Activated CD8-positive, alpha-beta memory T cell treated with anti-CD3 and anti-CD28 coated beads, Interleukin-2, amount 10 ng/mL, durations not matched to agents 7 days and 5 days (primary cell): ENCODE measurements around the gene RAPGEF6. TPM values are rescaled to one million over a fixed set of nuclear protein-coding genes. Genes with fewer than 3 reads are reported as not detected.
A peak's percentile ranks its signal among the peaks of the same experiment; 100 is the strongest.
"Not testable (repeated sequence)": the region's sequence is repeated elsewhere in the genome, so short reads cannot be mapped to it uniquely, and the experiment has no call there.

Experiments used
- ATAC-seq: fragments of 150-1000 bp; cut with Tn5 transposase; one replicate; pipeline ENCODE4 v1.10.0; 2021; ENCODE audit warnings: moderate library complexity
- CTCF ChIA-PET: fragments of 350-600 bp; sonication (Branson Sonifier 250); formaldehyde crosslinking; loops from one replicate; lab custom pipeline; 2021; ENCODE audit warnings: antibody characterized with exemption; lab: Charles Lee
- DNase-seq: peaks from one replicate; pipeline ENCODE4 v3.0.0-alpha.2; 2020
- H3K27ac Mint-ChIP-seq: one replicate; pipeline ENCODE4 v1.8.0; 2021; ENCODE audit warnings: mild to moderate bottlenecking, mixed read lengths
- H3K27me3 Mint-ChIP-seq: one replicate; pipeline ENCODE4 v1.8.0; 2021; ENCODE audit warnings: mixed read lengths
- H3K36me3 Mint-ChIP-seq: one replicate; pipeline ENCODE4 v1.8.0; 2021; ENCODE audit warnings: mild to moderate bottlenecking, mixed read lengths
- H3K4me1 Mint-ChIP-seq: one replicate; pipeline ENCODE4 v1.8.0; 2021; ENCODE audit warnings: mixed read lengths
- H3K4me3 Mint-ChIP-seq: one replicate; pipeline ENCODE4 v1.8.0; 2021; ENCODE audit warnings: mild to moderate bottlenecking, moderate library complexity, mixed read lengths
- H3K9me3 Mint-ChIP-seq: one replicate; pipeline ENCODE4 v1.8.0; 2022; ENCODE audit warnings: low read depth, mixed read lengths
- total RNA-seq, 2 experiments: library from RNA; stranded (reverse); gene quantifications; one replicate each; pipeline ENCODE4 v1.2.3, GENCODE V29; 2021

The RAPGEF6 gene
- total RNA-seq, 2 experiments from 2014 or later = 31.3 to 35.2 TPM

- CTCF ChIA-PET = no interaction called here
- no peak overlapping the region for H3K4me3 Mint-ChIP-seq
- peaks cover 2% of the 10 kb centered on the region for H3K9me3 Mint-ChIP-seq
- DNase-seq (no peak), ATAC-seq (no peak)
- peaks cover 11% of the 10 kb centered on the region for H3K4me1 Mint-ChIP-seq
- H3K27me3 Mint-ChIP-seq = no peaks in the 10 kb centered on the region
- H3K27ac Mint-ChIP-seq = no peak overlapping the region
- H3K36me3 Mint-ChIP-seq = peaks cover 35% of the 10 kb centered on the region
These were observed 19.1 kb downstream of the RAPGEF6 start for GRCh38 chr5:131615957-131616356.

- no peak overlapping the region for H3K27ac Mint-ChIP-seq
- peaks cover 15% of the 10 kb centered on the region for H3K4me1 Mint-ChIP-seq
- H3K27me3 Mint-ChIP-seq = no peaks in the 10 kb centered on the region
- ATAC-seq = no peak
- no peak for DNase-seq
- H3K4me3 Mint-ChIP-seq = no peak overlapping the region
- peaks cover 41% of the 10 kb centered on the region for H3K36me3 Mint-ChIP-seq
- peaks cover 2% of the 10 kb centered on the region for H3K9me3 Mint-ChIP-seq
- CTCF ChIA-PET = interaction anchor here (1.0 to 1.1 kb wide), 2 partner anchors 10 to 24 kb away, joined by 3 to 4 read pairs; no protein-coding TSS in a partner anchor
These were observed 21.6 kb downstream of the RAPGEF6 start for GRCh38 chr5:131613423-131613822.

DNA sequence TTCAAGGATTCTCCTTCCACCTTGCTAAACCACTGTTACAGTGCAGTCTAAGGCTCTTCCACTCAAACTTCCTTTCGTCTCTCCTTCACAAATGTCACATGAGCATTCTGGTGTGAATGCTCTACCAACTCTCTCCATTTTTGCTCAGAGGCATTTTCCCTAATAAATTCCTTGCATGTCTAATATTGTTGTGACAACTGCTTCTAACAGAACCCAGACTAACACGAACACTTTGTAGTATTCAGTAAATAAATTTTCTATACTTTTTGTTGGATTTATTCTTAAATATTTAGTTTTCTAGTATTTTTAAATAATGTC is 24.0 kb downstream of the RAPGEF6 start:
- Mint-ChIP-seq H3K9me3 (peaks cover 2% of the 10 kb centered on the region), H3K36me3 (peaks cover 32% of the 10 kb centered on the region), H3K27me3 (no peaks in the 10 kb centered on the region), H3K4me1 (peaks cover 19% of the 10 kb centered on the region), H3K4me3 (no peak overlapping the region), H3K27ac (no peak overlapping the region)
- ATAC-seq (no peak), DNase-seq (no peak)
- CTCF ChIA-PET = interaction anchor here (1.0 kb wide), 1 partner anchor 46 kb away, joined by 3 read pairs; no protein-coding TSS in a partner anchor

DNA sequence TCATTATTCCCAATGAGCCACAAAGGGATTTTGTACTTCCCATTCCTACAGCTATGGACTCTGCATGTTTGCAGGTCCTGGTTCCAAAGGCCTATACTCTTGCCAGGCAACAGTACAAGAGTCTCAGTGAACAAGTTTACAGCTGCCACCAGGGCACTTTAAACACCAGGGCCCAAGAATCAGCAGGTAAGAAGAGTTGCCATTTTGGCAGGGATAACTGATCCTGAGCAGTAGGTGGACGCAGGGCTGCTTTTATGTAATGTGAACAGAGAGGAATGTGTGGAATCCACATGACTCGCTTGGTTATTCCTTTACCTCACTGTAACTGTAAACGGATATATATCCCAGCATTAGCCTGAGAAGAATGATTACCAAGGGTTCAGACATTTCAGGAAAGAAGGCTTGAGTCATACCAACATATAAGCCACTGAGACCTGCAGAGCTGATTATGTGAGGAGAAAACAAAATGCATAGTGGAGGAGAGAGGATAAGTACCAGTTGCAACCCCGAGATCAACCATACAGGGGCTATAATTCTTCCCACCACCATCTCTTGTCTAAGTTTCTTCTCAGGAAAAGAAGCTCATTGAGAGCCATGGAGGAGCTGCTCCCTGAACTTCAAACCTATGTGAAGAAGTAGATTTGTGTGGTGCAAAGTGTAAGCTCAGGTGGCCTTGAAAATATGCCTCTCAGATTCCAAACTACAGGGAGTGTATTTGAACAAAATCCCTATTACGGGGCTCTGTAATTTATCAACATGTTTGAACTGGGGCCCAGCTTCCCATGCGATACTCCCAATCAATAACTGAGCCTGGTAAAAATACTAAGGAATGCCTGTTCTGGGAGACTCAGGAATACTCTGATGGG is 24.6 kb downstream of the RAPGEF6 start:
- peaks cover 29% of the 10 kb centered on the region for H3K36me3 Mint-ChIP-seq
- peaks cover 2% of the 10 kb centered on the region for H3K9me3 Mint-ChIP-seq
- CTCF ChIA-PET = interaction anchor here (1.0 kb wide), 1 partner anchor 46 kb away, joined by 3 read pairs; no protein-coding TSS in a partner anchor
- peaks cover 18% of the 10 kb centered on the region for H3K4me1 Mint-ChIP-seq
- no peak overlapping the region for H3K27ac Mint-ChIP-seq
- ATAC-seq (no peak), DNase-seq (no peak)
- no peaks in the 10 kb centered on the region for H3K27me3 Mint-ChIP-seq
- no peak overlapping the region for H3K4me3 Mint-ChIP-seq

DNA sequence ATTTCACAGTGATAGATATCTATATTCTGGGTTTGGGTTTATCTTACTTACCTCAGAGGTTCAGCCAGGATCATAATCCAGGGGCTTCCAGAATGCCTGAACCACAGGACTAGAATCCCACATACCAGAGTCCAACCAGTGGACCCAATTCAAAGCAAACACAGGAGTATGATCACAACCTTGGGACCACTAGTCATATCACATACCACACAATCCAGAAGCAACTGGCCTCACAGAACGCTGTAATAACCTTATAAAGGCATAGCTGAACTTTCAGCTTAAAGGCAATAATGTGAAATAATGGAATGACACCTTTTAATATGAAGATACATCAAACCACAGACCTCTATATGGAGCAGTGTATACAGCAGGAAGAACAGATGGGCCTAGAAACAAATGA is 25.3 kb downstream of the RAPGEF6 start:
- no peak overlapping the region for H3K4me3 Mint-ChIP-seq
- no peaks in the 10 kb centered on the region for H3K27me3 Mint-ChIP-seq
- peaks cover 23% of the 10 kb centered on the region for H3K36me3 Mint-ChIP-seq
- peaks cover 2% of the 10 kb centered on the region for H3K9me3 Mint-ChIP-seq
- no peak for ATAC-seq
- peaks cover 23% of the 10 kb centered on the region for H3K4me1 Mint-ChIP-seq
- CTCF ChIA-PET = no interaction called here
- no peak for DNase-seq
- H3K27ac Mint-ChIP-seq = no peak overlapping the region

DNA sequence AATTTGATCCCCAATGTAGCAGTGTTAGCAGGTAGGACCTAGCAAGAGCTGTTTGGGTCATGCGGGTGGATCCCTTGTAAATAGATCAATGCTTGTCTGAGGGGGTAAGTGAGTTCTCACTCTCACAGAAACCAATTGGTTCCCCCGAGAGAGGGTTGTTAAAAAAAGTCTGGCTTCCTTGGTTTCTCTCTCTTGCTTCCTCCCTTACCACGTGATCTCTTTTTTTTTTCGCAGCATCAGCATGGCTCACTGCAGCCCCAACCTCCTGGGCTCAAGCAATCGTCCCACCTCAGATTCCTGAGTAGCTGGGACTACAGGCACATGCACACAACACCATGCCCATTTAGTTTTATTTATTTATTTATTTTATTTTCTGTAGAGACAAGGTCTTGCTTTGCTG is 26.4 kb downstream of the RAPGEF6 start:
- Mint-ChIP-seq H3K27me3 (no peaks in the 10 kb centered on the region), H3K27ac (peak overlapping the region; percentile 41), H3K36me3 (peaks cover 13% of the 10 kb centered on the region), H3K4me1 (peaks cover 25% of the 10 kb centered on the region), H3K9me3 (no peaks in the 10 kb centered on the region), H3K4me3 (no peak overlapping the region)
- no peak for DNase-seq
- no peak for ATAC-seq
- CTCF ChIA-PET = no interaction called here

DNA sequence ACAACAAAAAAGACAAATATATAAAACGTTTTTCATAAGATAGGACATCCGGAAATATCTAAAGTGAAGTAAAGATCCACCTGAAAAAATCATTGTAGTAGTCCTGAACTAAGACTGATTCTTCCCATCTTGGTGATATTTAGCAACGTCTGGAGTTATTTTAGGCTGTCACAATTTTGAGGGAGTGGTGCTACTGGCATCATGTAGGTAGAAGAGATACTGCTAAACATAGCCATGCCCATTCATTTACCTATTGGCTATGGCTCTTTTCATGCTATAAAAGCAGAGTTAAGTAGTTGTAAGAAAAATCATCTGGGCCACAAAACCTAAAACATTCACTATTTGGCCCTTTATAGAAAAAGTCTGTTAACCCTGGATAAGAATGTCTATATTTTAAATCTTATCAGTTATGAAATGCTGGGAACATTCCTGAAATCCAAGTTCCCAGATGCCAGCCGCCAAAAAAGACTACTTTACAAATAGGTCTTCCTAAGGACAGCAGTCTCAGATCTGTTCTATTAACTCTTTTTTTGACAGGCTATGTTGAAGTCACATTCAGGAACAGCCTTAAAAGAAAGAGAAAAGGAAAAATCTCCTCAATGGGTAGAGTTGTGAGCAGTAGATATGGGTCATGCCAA is 27.0 kb downstream of the RAPGEF6 start:
- Mint-ChIP-seq H3K9me3 (no peaks in the 10 kb centered on the region), H3K27me3 (no peaks in the 10 kb centered on the region), H3K4me3 (no peak overlapping the region), H3K4me1 (peaks cover 25% of the 10 kb centered on the region), H3K36me3 (peaks cover 12% of the 10 kb centered on the region), H3K27ac (peak overlapping the region; percentile 41)
- CTCF ChIA-PET = no interaction called here
- ATAC-seq (no peak), DNase-seq (no peak)

DNA sequence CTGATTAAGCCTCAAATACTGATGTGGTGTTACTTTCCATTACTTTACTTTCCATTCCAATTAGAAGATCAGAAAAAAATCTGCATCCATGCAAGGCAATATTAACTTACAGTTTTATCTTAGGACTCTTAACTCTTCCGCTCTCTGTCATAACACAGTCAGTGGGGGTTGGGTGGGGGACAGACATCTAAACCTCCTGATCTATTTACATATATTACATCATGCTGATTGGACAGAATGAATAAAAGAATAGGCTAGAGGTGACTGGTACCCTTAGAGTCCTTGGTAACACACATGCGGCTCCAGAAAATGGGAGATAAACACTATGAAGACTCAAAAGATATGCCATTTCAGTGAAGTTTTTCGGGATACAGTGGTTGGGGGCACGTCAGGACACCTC is 27.6 kb downstream of the RAPGEF6 start:
- peaks cover 25% of the 10 kb centered on the region for H3K4me1 Mint-ChIP-seq
- CTCF ChIA-PET = no interaction called here
- H3K36me3 Mint-ChIP-seq = peaks cover 13% of the 10 kb centered on the region

DNA sequence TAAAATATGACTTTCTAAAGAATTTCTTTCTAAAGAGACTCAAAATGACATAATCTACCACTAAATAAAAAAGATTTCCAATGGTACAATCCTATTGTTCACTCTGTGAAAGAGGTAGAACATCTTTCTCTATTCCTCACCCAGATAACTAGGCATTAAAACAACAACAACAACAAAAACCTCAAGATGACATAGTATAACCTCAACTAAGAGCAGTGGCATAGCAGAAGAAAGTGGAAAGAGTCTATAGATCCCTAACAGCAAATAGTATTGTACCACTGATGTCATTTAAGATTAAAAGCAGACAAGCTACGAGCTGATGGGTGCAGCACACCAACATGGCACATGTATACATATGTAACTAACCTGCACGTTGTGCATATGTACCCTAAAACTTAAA is 29.9 kb downstream of the RAPGEF6 start:
- DNase-seq (no peak), ATAC-seq (no peak)
- CTCF ChIA-PET = interaction anchor here (0.7 to 1.6 kb wide), 3 partner anchors 16 to 403 kb away, joined by 4 read pairs; no protein-coding TSS in a partner anchor
- Mint-ChIP-seq H3K27me3 (no peaks in the 10 kb centered on the region), H3K4me1 (peaks cover 23% of the 10 kb centered on the region), H3K36me3 (peaks cover 18% of the 10 kb centered on the region), H3K9me3 (no peaks in the 10 kb centered on the region), H3K27ac (no peak overlapping the region), H3K4me3 (no peak overlapping the region)

More for the DNA sequence above, 27.6 kb downstream of the RAPGEF6 start:
- Mint-ChIP-seq H3K9me3 (no peaks in the 10 kb centered on the region), H3K27ac (no peak overlapping the region), H3K4me3 (no peak overlapping the region), H3K27me3 (no peaks in the 10 kb centered on the region)
- DNase-seq (no peak), ATAC-seq (no peak)

DNA sequence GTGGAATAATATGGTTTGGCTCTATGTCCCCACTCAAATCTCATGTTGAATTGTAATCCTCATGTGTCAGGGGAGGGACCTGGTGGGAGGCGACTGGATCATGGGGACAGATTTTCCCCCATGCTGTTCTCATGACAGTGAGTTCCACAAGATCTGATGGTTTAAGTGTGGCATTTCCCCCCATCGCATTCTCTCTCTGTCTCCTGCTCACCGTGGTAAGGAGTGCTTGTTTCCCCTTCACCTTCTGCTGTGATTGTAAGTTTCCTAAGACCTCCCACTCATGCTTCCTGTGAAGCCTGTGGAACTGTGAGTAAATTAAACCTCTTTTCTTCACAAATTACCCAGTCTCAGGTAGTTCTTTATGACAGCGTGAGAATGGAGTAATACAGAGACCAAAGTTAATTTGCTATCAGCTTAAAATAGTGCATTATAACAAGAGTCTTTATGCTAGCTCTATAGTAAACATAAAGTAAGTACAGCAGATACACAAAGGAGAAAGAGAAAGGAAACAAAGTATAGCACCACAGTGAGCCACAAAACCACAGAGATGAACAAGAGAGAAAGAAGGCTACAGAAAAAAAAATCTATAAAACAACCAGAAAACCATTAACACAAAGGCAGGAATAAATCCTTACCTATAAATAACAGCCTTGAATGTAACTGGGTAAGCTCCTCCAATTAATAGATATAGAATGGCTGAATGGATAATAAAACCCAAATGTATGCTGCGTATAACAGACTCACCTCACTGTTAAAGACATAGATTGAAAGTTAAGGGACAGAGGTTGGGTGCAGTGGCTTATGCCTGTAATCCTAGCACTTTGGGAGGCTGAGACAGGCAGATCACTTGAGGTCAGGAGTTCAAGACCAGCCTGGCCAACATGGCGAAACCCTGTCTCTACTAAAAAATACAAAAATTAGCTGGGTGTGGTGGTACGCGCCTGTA is 39.7 kb downstream of the RAPGEF6 start:
- peaks cover 20% of the 10 kb centered on the region for H3K36me3 Mint-ChIP-seq
- H3K4me1 Mint-ChIP-seq = peaks cover 39% of the 10 kb centered on the region

DNA sequence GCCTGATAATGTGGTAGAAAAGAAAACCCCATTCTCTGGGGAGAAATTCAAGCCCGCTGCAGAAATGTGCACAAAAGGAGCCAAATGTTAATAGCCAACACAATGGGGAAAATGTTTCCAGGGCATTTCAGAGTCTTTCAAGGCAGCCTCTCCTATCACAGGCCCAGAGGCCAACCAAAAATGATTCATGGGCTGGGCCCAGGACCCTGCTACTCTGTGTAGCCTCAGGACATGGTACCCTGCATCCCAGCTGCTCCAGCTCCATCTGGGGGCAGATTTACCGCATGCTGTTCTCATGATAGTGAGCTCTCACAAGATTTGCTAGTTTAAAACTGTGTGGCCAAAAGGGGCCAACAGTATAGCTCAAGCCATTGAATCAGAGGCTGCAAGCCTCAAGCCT is 41.1 kb downstream of the RAPGEF6 start:
- no peak for ATAC-seq
- peaks cover 44% of the 10 kb centered on the region for H3K4me1 Mint-ChIP-seq
- H3K27me3 Mint-ChIP-seq = no peaks in the 10 kb centered on the region
- no peak overlapping the region for H3K4me3 Mint-ChIP-seq
- CTCF ChIA-PET = interaction anchor here (8.0 kb wide), 1 partner anchor 414 kb away, joined by 140 read pairs; no protein-coding TSS in a partner anchor
- H3K9me3 Mint-ChIP-seq = no peaks in the 10 kb centered on the region
- H3K36me3 Mint-ChIP-seq = peaks cover 15% of the 10 kb centered on the region
- H3K27ac Mint-ChIP-seq = no peak overlapping the region
- no peak for DNase-seq

More for the DNA sequence above, 39.7 kb downstream of the RAPGEF6 start:
- DNase-seq (no peak), ATAC-seq (peak; percentile 92)
- Mint-ChIP-seq H3K4me3 (peak overlapping the region; percentile 38), H3K9me3 (no peaks in the 10 kb centered on the region), H3K27me3 (no peaks in the 10 kb centered on the region), H3K27ac (peak overlapping the region; percentile 69)
- CTCF ChIA-PET = interaction anchor here (1.1 to 1.6 kb wide), 6 partner anchors 11 to 468 kb away, joined by 4 to 6 read pairs (median 4); no protein-coding TSS in a partner anchor

DNA sequence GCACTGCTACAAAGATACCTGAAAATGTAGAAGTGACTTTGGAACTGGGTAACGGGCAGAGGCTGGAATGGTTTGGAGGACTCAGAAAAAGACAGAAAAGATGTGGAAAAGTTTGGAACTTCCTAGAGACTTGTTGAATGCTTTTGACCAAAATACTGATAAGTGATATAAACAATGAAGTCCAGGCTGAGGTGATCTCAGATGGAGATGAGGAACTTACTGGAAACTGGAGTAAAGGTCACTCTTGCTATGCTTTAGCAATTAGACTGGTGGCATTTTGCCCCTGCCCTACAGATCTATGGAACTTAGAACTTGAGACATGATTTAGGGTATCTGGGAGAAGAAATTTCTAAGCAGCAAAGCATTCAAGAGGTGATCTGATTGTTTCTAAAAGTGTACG is 41.6 kb downstream of the RAPGEF6 start:
- Mint-ChIP-seq H3K36me3 (peaks cover 15% of the 10 kb centered on the region), H3K4me1 (peaks cover 45% of the 10 kb centered on the region)
- H3K27me3 Mint-ChIP-seq, H3K27ac Mint-ChIP-seq, DNase-seq, H3K9me3 Mint-ChIP-seq, ATAC-seq, H3K4me3 Mint-ChIP-seq: not testable (repeated sequence)
- CTCF ChIA-PET = interaction anchor here (0.9 to 8.0 kb wide), 2 partner anchors 407 to 414 kb away, joined by 4 to 140 read pairs; no protein-coding TSS in a partner anchor
